ENCODE measurements around the gene ACTR8.

DNA sequence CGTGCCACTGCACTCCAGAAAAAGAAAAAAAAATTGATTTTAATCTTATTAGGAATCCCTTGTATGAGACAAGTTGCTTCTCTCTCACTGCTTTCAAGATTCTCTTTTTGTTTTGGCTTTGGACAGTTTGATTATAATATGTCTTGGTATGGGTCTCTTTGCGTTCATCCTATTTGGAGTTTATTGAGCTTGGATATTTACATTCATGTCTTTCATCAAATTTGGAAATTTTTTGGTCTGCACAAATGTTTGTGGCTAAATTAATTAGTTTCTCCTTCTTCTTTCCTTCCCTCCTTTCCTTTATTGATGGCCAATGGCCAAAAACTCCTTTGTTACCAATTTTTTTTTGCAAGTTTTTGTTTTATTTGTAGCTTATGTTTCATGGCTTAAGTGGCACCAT is 37.8 kb upstream of the ACTR8 start:
- TF ChIP-seq, protein P1, sequence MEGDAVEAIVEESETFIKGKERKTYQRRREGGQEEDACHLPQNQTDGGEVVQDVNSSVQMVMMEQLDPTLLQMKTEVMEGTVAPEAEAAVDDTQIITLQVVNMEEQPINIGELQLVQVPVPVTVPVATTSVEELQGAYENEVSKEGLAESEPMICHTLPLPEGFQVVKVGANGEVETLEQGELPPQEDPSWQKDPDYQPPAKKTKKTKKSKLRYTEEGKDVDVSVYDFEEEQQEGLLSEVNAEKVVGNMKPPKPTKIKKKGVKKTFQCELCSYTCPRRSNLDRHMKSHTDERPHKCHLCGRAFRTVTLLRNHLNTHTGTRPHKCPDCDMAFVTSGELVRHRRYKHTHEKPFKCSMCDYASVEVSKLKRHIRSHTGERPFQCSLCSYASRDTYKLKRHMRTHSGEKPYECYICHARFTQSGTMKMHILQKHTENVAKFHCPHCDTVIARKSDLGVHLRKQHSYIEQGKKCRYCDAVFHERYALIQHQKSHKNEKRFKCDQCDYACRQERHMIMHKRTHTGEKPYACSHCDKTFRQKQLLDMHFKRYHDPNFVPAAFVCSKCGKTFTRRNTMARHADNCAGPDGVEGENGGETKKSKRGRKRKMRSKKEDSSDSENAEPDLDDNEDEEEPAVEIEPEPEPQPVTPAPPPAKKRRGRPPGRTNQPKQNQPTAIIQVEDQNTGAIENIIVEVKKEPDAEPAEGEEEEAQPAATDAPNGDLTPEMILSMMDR (IDR thresholded peaks at IDR 0.05) = no peak
- no peak for TF ChIP-seq POLR2A (IDR thresholded peaks at IDR 0.05)
